GM12801 (cell line): Measurements from ENCODE around the gene EMC10.

Experiments used
- TF ChIP-seq, protein P1 (sequence below): IDR thresholded peaks from one replicate; pipeline ENCODE4 v1.5.1; 2011; ENCODE audit warnings: control low read depth; ENCODE audit not compliant: insufficient read length; ENCODE audit errors: extremely low read depth

EMC10 gene

DNA sequence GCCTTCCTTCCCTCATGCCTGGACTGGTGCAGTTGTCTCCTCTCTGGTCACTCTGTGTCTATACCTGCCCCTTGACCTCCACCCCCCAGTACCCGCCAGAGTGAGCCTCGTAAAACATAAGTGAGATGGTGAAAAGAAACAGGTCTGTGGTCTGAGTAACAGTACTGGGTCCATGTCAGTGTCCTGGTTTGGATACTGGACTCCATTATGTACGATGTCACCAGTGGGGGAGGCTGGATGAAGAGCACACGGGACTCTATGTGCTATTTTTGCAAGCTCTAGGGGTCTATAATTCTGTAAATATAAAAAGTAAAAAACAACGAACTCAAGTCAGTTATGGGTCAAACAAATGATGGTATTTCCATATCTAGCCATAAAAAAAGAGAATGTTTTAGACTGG is 29.3 kb upstream of the EMC10 start:
- TF ChIP-seq, protein P1, sequence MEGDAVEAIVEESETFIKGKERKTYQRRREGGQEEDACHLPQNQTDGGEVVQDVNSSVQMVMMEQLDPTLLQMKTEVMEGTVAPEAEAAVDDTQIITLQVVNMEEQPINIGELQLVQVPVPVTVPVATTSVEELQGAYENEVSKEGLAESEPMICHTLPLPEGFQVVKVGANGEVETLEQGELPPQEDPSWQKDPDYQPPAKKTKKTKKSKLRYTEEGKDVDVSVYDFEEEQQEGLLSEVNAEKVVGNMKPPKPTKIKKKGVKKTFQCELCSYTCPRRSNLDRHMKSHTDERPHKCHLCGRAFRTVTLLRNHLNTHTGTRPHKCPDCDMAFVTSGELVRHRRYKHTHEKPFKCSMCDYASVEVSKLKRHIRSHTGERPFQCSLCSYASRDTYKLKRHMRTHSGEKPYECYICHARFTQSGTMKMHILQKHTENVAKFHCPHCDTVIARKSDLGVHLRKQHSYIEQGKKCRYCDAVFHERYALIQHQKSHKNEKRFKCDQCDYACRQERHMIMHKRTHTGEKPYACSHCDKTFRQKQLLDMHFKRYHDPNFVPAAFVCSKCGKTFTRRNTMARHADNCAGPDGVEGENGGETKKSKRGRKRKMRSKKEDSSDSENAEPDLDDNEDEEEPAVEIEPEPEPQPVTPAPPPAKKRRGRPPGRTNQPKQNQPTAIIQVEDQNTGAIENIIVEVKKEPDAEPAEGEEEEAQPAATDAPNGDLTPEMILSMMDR = no peak

- TF ChIP-seq, protein P1 = no peak
Measured at GRCh38 chr19:50447750-50448149, 28.6 kb upstream of the EMC10 start.

- TF ChIP-seq, protein P1 = no peak
Measured at GRCh38 chr19:50449236-50449899, 26.9 kb upstream of the EMC10 start.

DNA sequence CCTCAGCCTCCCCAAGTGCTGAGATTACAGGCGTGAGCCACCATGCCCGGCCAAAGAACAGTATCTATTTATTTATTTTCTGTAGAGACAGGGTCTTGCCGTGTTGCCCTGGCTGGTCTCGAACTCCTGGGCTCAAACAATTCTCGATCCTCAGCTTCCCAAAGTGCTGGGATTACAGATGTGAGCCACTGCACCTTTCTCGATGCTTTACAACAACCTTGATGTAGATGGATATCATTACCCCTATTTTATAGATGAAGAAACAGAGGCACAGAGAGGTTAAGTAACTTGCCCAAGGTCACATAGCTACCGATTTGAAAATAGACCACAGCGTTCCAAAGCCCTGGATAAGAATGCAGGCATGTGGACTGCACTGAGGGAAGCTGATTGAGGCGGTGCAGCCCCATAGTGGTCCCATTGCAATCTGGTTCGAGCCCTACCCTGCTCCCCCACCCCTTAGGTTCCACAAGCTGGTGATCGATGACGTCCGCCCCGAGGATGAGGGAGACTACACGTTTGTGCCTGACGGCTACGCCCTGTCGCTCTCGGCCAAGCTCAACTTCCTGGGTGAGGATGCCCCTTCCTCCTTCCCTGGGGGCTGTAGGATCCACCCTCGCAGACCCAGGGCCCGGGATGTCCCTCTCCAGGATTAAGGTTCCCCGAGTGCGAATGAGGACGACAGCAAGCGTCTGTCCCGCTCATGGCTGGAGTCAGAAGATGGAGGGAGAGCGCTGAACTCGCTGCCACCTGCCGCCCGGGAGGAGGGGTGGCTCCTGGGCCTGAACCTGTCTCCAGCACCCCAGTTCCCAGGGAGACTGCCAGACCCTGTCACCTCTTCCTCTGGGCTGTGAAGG is 25.7 kb upstream of the EMC10 start:
- TF ChIP-seq, protein P1 = no peak

GRCh38 chr19:50451223-50451534 is 25.1 kb upstream of the EMC10 start:
- TF ChIP-seq, protein P1 = no peak

GRCh38 chr19:50453243-50453642 is 23.1 kb upstream of the EMC10 start:
- TF ChIP-seq, protein P1 = no peak

DNA sequence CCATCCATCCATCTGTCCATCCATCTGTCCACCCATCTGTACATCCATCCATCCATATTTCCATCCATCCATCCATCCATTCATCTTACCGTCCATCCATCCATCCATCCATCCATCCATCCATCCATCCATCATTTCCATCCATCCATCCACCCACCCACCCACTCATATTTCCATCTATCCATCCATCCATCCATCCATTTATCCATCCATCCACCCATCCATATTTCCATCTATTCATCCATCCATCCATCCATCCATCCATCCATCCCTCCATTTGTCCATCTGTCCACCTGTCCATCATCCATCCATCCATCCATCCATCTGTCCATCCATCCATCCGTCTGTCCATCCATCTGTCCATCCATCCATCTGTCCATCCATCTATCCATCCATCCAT is 20.3 kb upstream of the EMC10 start:
- TF ChIP-seq, protein P1 = no peak
